ENCODE measurements around the gene SEC16A.

SEC16A gene

DNA sequence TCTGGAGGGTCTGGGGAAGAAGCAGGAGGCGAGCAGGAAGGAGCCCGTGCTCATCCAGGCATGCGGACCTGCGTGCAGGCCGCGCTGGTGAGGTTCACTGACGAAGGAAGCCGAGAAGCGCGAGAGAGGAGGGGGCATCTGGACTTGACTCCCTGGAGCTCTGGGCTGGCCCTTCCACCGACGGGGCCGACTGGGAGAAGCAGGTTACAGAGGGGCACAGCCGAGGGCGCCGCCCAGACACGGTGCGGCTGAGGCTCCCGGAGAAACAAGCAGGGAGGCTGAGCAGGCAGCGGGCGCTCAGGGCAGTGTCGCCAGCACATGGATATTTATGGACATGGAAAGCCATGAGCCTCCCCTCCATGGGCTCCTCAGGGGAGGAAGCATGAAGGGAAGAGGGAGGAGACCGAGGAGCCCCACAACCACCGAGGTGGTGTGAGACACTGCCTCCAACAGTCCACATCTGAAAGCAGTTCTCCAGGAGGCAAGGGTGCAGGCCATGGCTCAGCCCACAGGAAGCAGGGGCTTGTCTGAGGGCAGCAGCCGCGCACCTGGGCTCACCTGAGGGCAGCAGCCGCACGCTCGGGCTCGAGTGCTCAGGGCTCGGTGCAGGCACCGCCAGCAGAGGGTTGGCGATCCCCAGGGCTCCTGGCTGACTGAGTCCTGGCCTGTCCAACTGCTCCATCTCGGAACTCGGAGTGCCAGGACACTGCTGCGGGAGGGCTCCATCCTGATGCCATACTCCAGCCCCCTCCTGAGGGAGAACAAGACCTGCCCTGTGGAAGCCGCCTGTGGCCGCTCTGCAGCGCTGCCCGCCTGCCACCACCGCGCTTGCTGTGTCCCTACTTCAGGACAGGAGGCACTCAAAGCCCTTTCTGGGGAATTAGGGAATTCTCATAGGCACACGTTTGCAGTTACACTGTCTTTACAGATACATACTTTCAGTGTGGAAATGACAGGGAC, 27.5 kb downstream of the SEC16A start:
- Histone ChIP-seq H3K27ac (no peak overlapping the region), H3K4me3 (ENCODE audit: low read depth, low read length) (no peak overlapping the region), H3K27me3 (replicated peaks) (no peaks in the 10 kb centered on the region), H3K36me3 (replicated peaks) (peaks cover 80% of the 10 kb centered on the region)
- in situ Hi-C loops (cut with HindIII; ENCODE audit: low pct_ligation_motif_present, low sequenced_read_pairs): no loop called here
- no peak for DNase-seq
- TF ChIP-seq, protein P1, sequence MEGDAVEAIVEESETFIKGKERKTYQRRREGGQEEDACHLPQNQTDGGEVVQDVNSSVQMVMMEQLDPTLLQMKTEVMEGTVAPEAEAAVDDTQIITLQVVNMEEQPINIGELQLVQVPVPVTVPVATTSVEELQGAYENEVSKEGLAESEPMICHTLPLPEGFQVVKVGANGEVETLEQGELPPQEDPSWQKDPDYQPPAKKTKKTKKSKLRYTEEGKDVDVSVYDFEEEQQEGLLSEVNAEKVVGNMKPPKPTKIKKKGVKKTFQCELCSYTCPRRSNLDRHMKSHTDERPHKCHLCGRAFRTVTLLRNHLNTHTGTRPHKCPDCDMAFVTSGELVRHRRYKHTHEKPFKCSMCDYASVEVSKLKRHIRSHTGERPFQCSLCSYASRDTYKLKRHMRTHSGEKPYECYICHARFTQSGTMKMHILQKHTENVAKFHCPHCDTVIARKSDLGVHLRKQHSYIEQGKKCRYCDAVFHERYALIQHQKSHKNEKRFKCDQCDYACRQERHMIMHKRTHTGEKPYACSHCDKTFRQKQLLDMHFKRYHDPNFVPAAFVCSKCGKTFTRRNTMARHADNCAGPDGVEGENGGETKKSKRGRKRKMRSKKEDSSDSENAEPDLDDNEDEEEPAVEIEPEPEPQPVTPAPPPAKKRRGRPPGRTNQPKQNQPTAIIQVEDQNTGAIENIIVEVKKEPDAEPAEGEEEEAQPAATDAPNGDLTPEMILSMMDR (IDR thresholded peaks at IDR 0.05; ENCODE audit: low read depth, low read length, missing control alignments): no peak

GRCh38 chr9:136454026-136454796, 28.6 kb downstream of the SEC16A start:
- TF ChIP-seq, protein P1 (IDR thresholded peaks at IDR 0.05; ENCODE audit: low read depth, low read length, missing control alignments): no peak
- H3K4me3 ChIP-seq (ENCODE audit: low read depth, low read length): no peak overlapping the region
- no peak for DNase-seq
- H3K27me3 ChIP-seq (replicated peaks): no peaks in the 10 kb centered on the region
- in situ Hi-C loops (cut with HindIII; ENCODE audit: low pct_ligation_motif_present, low sequenced_read_pairs): no loop called here
- H3K36me3 ChIP-seq (replicated peaks): peaks cover 82% of the 10 kb centered on the region
- H3K27ac ChIP-seq: no peak overlapping the region

- Histone ChIP-seq H3K4me3 (ENCODE audit: low read depth, low read length) (no peak overlapping the region), H3K36me3 (replicated peaks) (peaks cover 82% of the 10 kb centered on the region), H3K27ac (no peak overlapping the region), H3K27me3 (replicated peaks) (no peaks in the 10 kb centered on the region)
- in situ Hi-C loops (cut with HindIII; ENCODE audit: low pct_ligation_motif_present, low sequenced_read_pairs): no loop called here
- TF ChIP-seq, protein P1 (IDR thresholded peaks at IDR 0.05; ENCODE audit: low read depth, low read length, missing control alignments): no peak
- no peak for DNase-seq
Measured at GRCh38 chr9:136453326-136453725, 29.5 kb downstream of the SEC16A start.

DNA sequence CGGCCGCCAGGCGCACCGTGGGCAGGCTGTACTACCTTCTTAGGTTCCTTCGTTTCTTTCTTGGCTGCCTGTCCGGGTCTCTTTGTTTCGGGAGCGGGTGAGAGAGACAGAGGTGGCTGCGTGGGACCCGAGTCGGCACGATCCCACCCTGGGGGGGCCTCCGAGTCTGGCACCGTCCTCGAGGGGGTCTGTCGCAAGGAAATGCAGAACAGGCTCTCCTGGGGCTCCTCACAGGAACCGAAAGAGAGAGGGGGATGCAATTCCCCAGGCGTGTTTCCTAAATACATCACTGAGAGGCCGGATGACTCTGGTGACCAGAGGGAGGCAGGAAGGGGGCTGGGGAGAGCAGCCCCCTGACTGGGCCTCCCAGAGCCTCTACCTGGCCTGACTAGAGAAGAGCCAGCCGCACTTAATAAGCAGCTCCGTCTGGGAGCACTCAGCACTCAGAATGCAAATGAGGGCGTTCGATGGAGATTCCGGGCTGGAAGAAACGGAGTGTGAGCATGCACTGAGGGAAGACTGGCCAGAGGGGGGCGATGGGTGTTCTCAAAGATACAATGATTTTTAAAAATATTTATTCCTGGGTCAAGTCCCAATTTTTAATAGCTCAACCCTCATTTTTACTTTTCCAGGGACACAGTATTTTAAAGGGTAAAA, 31.5 kb downstream of the SEC16A start:
- TF ChIP-seq, protein P1 (IDR thresholded peaks at IDR 0.05; ENCODE audit: low read depth, low read length, missing control alignments): peak; percentile 18
- H3K27me3 ChIP-seq (replicated peaks): no peaks in the 10 kb centered on the region
- no peak overlapping the region for H3K4me3 ChIP-seq (ENCODE audit: low read depth, low read length)
- in situ Hi-C loops (cut with HindIII; ENCODE audit: low pct_ligation_motif_present, low sequenced_read_pairs): no loop called here
- DNase-seq: no peak
- H3K27ac ChIP-seq: no peak overlapping the region
- H3K36me3 ChIP-seq (replicated peaks): peaks cover 84% of the 10 kb centered on the region

GRCh38 chr9:136448655-136449054, 34.2 kb downstream of the SEC16A start:
- Histone ChIP-seq H3K36me3 (replicated peaks) (peaks cover 75% of the 10 kb centered on the region), H3K27ac (no peak overlapping the region), H3K4me3 (ENCODE audit: low read depth, low read length) (no peak overlapping the region), H3K27me3 (replicated peaks) (no peaks in the 10 kb centered on the region)
- no peak for DNase-seq
- TF ChIP-seq, protein P1 (IDR thresholded peaks at IDR 0.05; ENCODE audit: low read depth, low read length, missing control alignments): no peak
- in situ Hi-C loops (cut with HindIII; ENCODE audit: low pct_ligation_motif_present, low sequenced_read_pairs): no loop called here

All from brain microvascular endothelial cell (primary cell).